ENCODE measurements around the gene DHRS9. TPM values are rescaled to one million over a fixed set of nuclear protein-coding genes. Genes with fewer than 3 reads are reported as not detected.
A peak's percentile ranks its signal among the peaks of the same experiment; 100 is the strongest.

The DHRS9 gene
- total RNA-seq (2011; cell fraction: chromatin; rRNA removed; ENCODE audit: low replicate concordance) = 0.28 and 0.58 TPM in 2 replicates
- 0.50 and 0.53 TPM in 2 replicates for total RNA-seq (2011; cell fraction: nucleolus; rRNA removed)
- total RNA-seq (2011; cell fraction: nucleoplasm; rRNA removed) = 0.73 and 0.99 TPM in 2 replicates
- total RNA-seq (2014; rRNA removed) (0.08 and 0.27 TPM in 2 replicates), total RNA-seq (2014; rRNA removed; fragmentation: Illumina TruSeq; extraction: Trizol) (0.32 and 0.69 TPM in 2 replicates), total RNA-seq (2015; rRNA removed; fragmentation: Illumina TruSeq; extraction: Trizol) (1.5 and 1.8 TPM in 2 replicates), total RNA-seq (2021) (0.27 and 0.49 TPM in 2 replicates), polyA plus RNA-seq (2011; rRNA removed) (0.54 and 0.71 TPM in 2 replicates), polyA plus RNA-seq (2014; fragmentation: Illumina TruSeq; extraction: Trizol) (0.43 and 0.54 TPM in 2 replicates), polyA plus RNA-seq (2014; fragmentation: Nextera tagmentation; extraction: Ambion mirVana) (1 to 10 TPM; 1.4 to 1.7 TPM), polyA plus RNA-seq (2014; rRNA removed) (0.65 and 1.9 TPM in 2 replicates), polyA minus RNA-seq (2011; rRNA and poly(A)+ RNA removed) (0.28 and 0.39 TPM in 2 replicates), Bru-seq, nascent RNA (percentile 16 among the genes with signal in this experiment), BruChase-seq, experiment 1, labeled RNA remaining after a 2-hour chase (percentile 20 among the genes with signal in this experiment), BruChase-seq, experiment 2, labeled RNA remaining after a 6-hour chase (percentile 17 among the genes with signal in this experiment)
- 0.19 TPM in 2 replicates for polyA plus RNA-seq (2011; cell fraction: cytosol; rRNA removed)
- polyA plus RNA-seq (2011; cell fraction: nucleus; rRNA removed) = 0.18 and 0.59 TPM in 2 replicates
- polyA plus RNA-seq (2012) = 0.76 and 0.79 TPM in 2 replicates
- polyA minus RNA-seq (2011; cell fraction: cytosol; rRNA and poly(A)+ RNA removed) = not detected in 2 replicates
- 0.27 and 0.33 TPM in 2 replicates for polyA minus RNA-seq (2011; cell fraction: nucleus; rRNA and poly(A)+ RNA removed)
- long read RNA-seq, experiment 1, partial matches to known transcripts = 2 of 2 reads
- long read RNA-seq, experiment 1, other reads (novel, unspliced or antisense) = 0 of 2 reads
- long read RNA-seq, experiment 2, partial matches to known transcripts = 1 of 1 reads
- long read RNA-seq, experiment 2, other reads (novel, unspliced or antisense) = 0 of 1 reads
- long read RNA-seq, experiment 3 = 0 reads

GRCh38 chr2:169069341-169069740 is at the start of gene DHRS9:
Gene DHRS9 (plus strand): TSS chr2:169069563. CDS start chr2:169081582, 12,019 bp downstream.
- Histone ChIP-seq H3K9me3 (replicated peaks; ENCODE audit: control insufficient read depth, insufficient read depth, low read depth, low read length) (0 out of 2 replicates have a peak, but pooled peaks cover 2% of the 10 kb centered on the region), H3K4me3 (no peak within 1 kb of the TSS), H4K20me1 (replicated peaks; ENCODE audit: control insufficient read depth, insufficient read depth, low read length) (no peaks in the 10 kb centered on the region), H3K36me3 (ENCODE audit: control insufficient read depth, insufficient read depth, low read length) (no peaks in the 10 kb centered on the region), H3K9ac (ENCODE audit: insufficient read depth in 1 of 2, low read depth in 2 of 2, low read length in 2 of 2) (no peak within 1 kb of the TSS), H3K4me1 (replicated peaks in 1 of 2; ENCODE audit: control insufficient read depth in 2 of 2, insufficient read depth in 2 of 2, low read length in 2 of 2) (peaks cover 7 to 42% of the 10 kb centered on the region in 2 experiments; a peak in 4 of 5 replicates), H3K4me2 (ENCODE audit: insufficient read depth, low read length) (no peak within 1 kb of the TSS), H3K9me1 (ENCODE audit: control insufficient read depth, insufficient read depth, low read length) (no peaks in the 10 kb centered on the region), H3K79me2 (ENCODE audit: control insufficient read depth, insufficient read depth, low read length) (no peaks in the 10 kb centered on the region), H3K27me3 (ENCODE audit: control insufficient read depth in 2 of 2, insufficient read depth in 2 of 2, low read length in 2 of 2) (no peaks in the 10 kb centered on the region), H2AFZ (ENCODE audit: low read depth, low read length) (peak within 1 kb of the TSS; percentile 41), H3K27ac (ENCODE audit: extremely low read depth, low read depth, low read length) (no peak within 1 kb of the TSS)
- intact Hi-C loops (cut with micrococcal nuclease) = no loop called here
- ATAC-seq (0 out of 3 replicates have a peak, but pooled peaks have one; percentile 5), DNase-seq (ENCODE audit: extremely low read depth in 1 of 4, low spot score in 3 of 4) (peak in 1 of 4 experiments; percentile 53), FAIRE-seq (no peak)
- POLR2A ChIA-PET = interaction anchor here (0.6 to 1.2 kb wide), 6 partner anchors 11 to 1040 kb away, joined by 3 to 4 read pairs (median 3); no protein-coding TSS in a partner anchor
- CTCF ChIA-PET (ENCODE audit: low intra/inter-chr PET ratio) = no interaction called here
- in situ Hi-C loops (cut with MboI) = no loop called here
- WGBS (ENCODE audit: insufficient coverage, low coverage, missing lambda C conversion rate) = 26% methylated on average over 5 of the region's 5 CpGs
- no TSS peak for BruUV-seq (replicated peaks)
- TF ChIP-seq ATF6 (CRISPR knock-in tag; IDR thresholded peaks at IDR 0.05) (no peak), JUN (IDR thresholded peaks at IDR 0.05; ENCODE audit: borderline replicate concordance, low read depth, low read length) (peak; percentile 81; the same call in 1 of the 2 replicates), JUN (CRISPR knock-in tag; IDR thresholded peaks at IDR 0.05; ENCODE audit: borderline replicate concordance) (no peak), HMGN3 (IDR thresholded peaks at IDR 0.05; ENCODE audit: borderline replicate concordance, extremely low read depth, insufficient read length, low read depth, low read length) (no peak), SRSF7 (optimal IDR thresholded peaks at IDR 0.05; ENCODE audit: low read depth, low read length) (no peak), OTX1 (CRISPR knock-in tag; IDR thresholded peaks at IDR 0.05) (no peak), TCFL5 (CRISPR knock-in tag; conservative IDR thresholded peaks at IDR 0.05) (no peak), ZNF696 (CRISPR knock-in tag; conservative IDR thresholded peaks at IDR 0.05) (no peak), ZNF239 (CRISPR knock-in tag; IDR thresholded peaks at IDR 0.05) (no peak), MLX (CRISPR knock-in tag; conservative IDR thresholded peaks at IDR 0.05) (no peak), JUND (IDR thresholded peaks at IDR 0.05; ENCODE audit: borderline replicate concordance, low read depth, low read length) (peak; percentile 60; the same call in 1 of the 2 replicates), JUND (tag; IDR thresholded peaks at IDR 0.05; ENCODE audit: borderline replicate concordance, low read depth, low read length) (peak; percentile 65; the same call in 2 of the 3 replicates), TBL1XR1 (IDR thresholded peaks at IDR 0.05; ENCODE audit: low read length in 2 of 2) (no peak), HES1 (IDR thresholded peaks at IDR 0.05; ENCODE audit: low read depth) (no peak), ZNF23 (CRISPR knock-in tag; IDR thresholded peaks at IDR 0.05) (no peak), SMAD2 (IDR thresholded peaks at IDR 0.05; ENCODE audit: low read depth, low read length) (no peak)
